ENCODE data around the gene CCDC120. TPM values are rescaled to one million over a fixed set of nuclear protein-coding genes. Genes with fewer than 3 reads are reported as not detected.

CCDC120 gene
- polyA plus RNA-seq, 1 of the 3 experiments (the other 2 are of a cell fraction) = 2.1 TPM

DNA sequence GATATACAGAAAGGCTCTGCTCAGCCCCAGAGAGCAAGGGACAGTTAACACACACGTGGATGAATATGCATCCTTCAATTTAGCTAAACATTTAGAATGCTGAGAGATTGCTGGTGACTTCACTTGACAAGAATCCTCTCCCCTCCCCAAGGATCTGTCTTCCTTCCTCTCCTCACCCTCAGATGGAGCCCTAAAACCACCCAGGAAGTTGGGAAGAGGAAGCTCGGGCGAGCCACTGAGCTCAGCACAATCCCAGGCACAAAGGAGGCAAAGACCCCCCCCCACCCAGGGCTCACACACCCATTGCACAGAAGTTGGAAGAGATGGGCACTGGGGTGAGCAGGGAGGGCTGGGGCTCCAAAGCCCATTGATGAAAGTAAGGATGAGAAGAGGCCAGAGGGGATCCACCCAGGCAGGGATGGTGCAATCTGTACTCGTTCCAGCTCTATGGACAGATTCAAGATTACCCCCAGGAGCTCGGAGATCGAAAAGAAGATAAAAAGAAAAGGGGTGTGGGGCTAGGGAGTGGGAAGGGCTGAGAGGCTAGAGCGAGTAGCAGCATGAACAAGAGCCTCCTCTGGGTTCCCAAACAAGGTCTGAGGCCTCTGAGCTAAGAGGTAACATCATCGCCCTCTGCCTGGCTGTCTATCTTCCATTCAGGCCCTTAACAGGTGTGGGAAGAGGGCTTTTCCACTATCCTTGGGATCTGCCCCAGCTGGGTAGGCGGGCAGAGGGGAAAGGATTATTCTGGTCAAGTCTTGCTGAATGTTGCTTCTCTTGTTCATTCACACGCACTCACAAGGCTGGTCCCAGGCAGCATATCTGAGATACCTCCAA is 16.8 kb upstream of the CCDC120 start:
- peaks cover 3 to 5% of the 10 kb centered on the region in 2 experiments for H3K36me3 ChIP-seq (replicated peaks in 1 of 2; ENCODE audit: control insufficient read depth in 1 of 2, insufficient read depth in 2 of 2, low read length in 1 of 2)
- 17% methylated on average over 10 of the region's 10 CpGs for WGBS (ENCODE audit: low lambda C conversion rate)

DNA sequence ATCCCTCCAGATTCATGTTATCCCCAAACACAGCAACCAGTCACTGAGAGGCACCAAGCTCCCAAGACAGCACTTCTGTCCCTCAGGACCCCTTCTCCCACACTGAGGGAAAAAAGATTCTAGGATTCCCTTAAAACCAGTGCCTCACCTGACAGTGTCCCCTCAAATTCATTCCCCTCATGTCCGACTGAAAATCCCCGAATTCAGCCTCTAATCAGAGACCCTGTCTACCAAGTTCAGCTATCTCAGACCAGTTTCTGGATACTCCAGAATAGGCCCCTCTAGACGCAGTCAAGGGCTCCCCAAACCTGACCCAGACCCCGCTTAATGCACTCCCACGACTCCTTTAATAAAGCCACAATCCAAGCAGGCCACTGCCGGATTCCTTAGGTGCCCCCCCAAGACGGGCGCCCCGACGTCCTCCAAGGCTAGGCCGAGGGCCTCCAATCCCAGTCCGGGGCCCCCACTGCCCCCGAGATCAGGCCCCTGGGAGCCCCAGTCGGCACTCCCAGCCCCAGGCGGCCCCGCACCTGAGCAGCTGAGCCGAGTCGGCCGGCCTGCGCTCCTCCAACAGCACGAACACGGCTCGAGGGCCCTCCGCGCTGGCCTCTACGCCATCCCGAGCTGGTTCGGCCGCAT is 16.1 kb upstream of the CCDC120 start:
- Histone ChIP-seq H3K9ac (peak overlapping the region; percentile 92), H3K36me3 (replicated peaks in 1 of 2; ENCODE audit: control insufficient read depth in 1 of 2, insufficient read depth in 2 of 2, low read length in 1 of 2) (peaks cover 2 to 3% of the 10 kb centered on the region in 2 experiments), H3F3A (replicated peaks; ENCODE audit: insufficient read depth) (peaks cover 16% of the 10 kb centered on the region), H3K4me3 (ENCODE audit: low read depth in 2 of 2, low read length in 1 of 2) (peak overlapping the region; percentile 63 to 76), H2AFZ (ENCODE audit: low read depth) (no peak overlapping the region), H3K27ac (ENCODE audit: low read depth in 2 of 2, low read length in 1 of 2) (peak overlapping the region; percentile 68 to 83), H3K4me2 (peak overlapping the region; percentile 81), H3K27me3 (ENCODE audit: insufficient read depth) (peaks cover 14% of the 10 kb centered on the region; the same call in 1 of the 2 replicates), H3K9me3 (no peaks in the 10 kb centered on the region), H3K4me1 (ENCODE audit: control insufficient read depth in 1 of 2, insufficient read depth in 2 of 2, low read depth in 1 of 2, low read length in 1 of 2) (peaks cover 8 to 17% of the 10 kb centered on the region in 2 experiments; a peak in 3 of 4 replicates), H3K9me2 (no peaks in the 10 kb centered on the region), H4K20me1 (ENCODE audit: insufficient read depth) (no peaks in the 10 kb centered on the region), H3K79me2 (ENCODE audit: insufficient read depth) (peaks cover 46% of the 10 kb centered on the region)
- POLR2A ChIA-PET = interaction anchor here (1.5 to 2.1 kb wide), 2 partner anchors 14 to 40 kb away, joined by 5 read pairs; partner anchors contain the start of gene GRIPAP1
- DNase-seq = no peak
- CTCF ChIA-PET = interaction anchor here (1.2 to 2.2 kb wide), 2 partner anchors 26 to 411 kb away, joined by 3 to 5 read pairs; no protein-coding TSS in a partner anchor
- 10% methylated on average over 14 of the region's 29 CpGs for WGBS (ENCODE audit: low lambda C conversion rate)
- no peak for TF ChIP-seq FOSL2 (IDR thresholded peaks at IDR 0.05; ENCODE audit: borderline replicate concordance, low read depth)
- TF ChIP-seq, protein P1, sequence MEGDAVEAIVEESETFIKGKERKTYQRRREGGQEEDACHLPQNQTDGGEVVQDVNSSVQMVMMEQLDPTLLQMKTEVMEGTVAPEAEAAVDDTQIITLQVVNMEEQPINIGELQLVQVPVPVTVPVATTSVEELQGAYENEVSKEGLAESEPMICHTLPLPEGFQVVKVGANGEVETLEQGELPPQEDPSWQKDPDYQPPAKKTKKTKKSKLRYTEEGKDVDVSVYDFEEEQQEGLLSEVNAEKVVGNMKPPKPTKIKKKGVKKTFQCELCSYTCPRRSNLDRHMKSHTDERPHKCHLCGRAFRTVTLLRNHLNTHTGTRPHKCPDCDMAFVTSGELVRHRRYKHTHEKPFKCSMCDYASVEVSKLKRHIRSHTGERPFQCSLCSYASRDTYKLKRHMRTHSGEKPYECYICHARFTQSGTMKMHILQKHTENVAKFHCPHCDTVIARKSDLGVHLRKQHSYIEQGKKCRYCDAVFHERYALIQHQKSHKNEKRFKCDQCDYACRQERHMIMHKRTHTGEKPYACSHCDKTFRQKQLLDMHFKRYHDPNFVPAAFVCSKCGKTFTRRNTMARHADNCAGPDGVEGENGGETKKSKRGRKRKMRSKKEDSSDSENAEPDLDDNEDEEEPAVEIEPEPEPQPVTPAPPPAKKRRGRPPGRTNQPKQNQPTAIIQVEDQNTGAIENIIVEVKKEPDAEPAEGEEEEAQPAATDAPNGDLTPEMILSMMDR (IDR thresholded peaks at IDR 0.05) = no peak
- TF ChIP-seq, protein P2, sequence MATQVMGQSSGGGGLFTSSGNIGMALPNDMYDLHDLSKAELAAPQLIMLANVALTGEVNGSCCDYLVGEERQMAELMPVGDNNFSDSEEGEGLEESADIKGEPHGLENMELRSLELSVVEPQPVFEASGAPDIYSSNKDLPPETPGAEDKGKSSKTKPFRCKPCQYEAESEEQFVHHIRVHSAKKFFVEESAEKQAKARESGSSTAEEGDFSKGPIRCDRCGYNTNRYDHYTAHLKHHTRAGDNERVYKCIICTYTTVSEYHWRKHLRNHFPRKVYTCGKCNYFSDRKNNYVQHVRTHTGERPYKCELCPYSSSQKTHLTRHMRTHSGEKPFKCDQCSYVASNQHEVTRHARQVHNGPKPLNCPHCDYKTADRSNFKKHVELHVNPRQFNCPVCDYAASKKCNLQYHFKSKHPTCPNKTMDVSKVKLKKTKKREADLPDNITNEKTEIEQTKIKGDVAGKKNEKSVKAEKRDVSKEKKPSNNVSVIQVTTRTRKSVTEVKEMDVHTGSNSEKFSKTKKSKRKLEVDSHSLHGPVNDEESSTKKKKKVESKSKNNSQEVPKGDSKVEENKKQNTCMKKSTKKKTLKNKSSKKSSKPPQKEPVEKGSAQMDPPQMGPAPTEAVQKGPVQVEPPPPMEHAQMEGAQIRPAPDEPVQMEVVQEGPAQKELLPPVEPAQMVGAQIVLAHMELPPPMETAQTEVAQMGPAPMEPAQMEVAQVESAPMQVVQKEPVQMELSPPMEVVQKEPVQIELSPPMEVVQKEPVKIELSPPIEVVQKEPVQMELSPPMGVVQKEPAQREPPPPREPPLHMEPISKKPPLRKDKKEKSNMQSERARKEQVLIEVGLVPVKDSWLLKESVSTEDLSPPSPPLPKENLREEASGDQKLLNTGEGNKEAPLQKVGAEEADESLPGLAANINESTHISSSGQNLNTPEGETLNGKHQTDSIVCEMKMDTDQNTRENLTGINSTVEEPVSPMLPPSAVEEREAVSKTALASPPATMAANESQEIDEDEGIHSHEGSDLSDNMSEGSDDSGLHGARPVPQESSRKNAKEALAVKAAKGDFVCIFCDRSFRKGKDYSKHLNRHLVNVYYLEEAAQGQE (IDR thresholded peaks at IDR 0.05; ENCODE audit: low read depth, low read length) = no peak
- TF ChIP-seq RXRA (IDR thresholded peaks at IDR 0.05; ENCODE audit: borderline replicate concordance, low read depth) = no peak
- TF ChIP-seq MXI1 (IDR thresholded peaks at IDR 0.05; ENCODE audit: low read depth, low read length) = no peak
- TF ChIP-seq ELF1 (IDR thresholded peaks at IDR 0.05) = no peak
- TF ChIP-seq POLR2AphosphoS5 (IDR thresholded peaks at IDR 0.05; ENCODE audit: low read depth, low read length) = no peak
- TF ChIP-seq EZH2phosphoT487 (IDR thresholded peaks at IDR 0.05; ENCODE audit: borderline replicate concordance, low read depth) = no peak
- TF ChIP-seq GABPA (IDR thresholded peaks at IDR 0.05; ENCODE audit: low read depth) = no peak
- TF ChIP-seq CHD2 (IDR thresholded peaks at IDR 0.05; ENCODE audit: low read length, partially characterized antibody) = no peak
- TF ChIP-seq, protein P3, sequence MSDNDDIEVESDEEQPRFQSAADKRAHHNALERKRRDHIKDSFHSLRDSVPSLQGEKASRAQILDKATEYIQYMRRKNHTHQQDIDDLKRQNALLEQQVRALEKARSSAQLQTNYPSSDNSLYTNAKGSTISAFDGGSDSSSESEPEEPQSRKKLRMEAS (IDR thresholded peaks at IDR 0.05; ENCODE audit: low read depth) = no peak
- TF ChIP-seq RCOR1 (IDR thresholded peaks at IDR 0.05; ENCODE audit: low read length) = no peak
- no peak for TF ChIP-seq TEAD4 (IDR thresholded peaks at IDR 0.05; ENCODE audit: borderline replicate concordance, insufficient read depth)

More for the DNA sequence above, 16.8 kb upstream of the CCDC120 start:
- Histone ChIP-seq H3F3A (replicated peaks; ENCODE audit: insufficient read depth) (peaks cover 16% of the 10 kb centered on the region), H3K4me3 (ENCODE audit: low read depth in 2 of 2, low read length in 1 of 2) (peak overlapping the region; percentile 63 to 76), H3K9ac (peak overlapping the region; percentile 92), H4K20me1 (ENCODE audit: insufficient read depth) (no peaks in the 10 kb centered on the region), H3K4me2 (peak overlapping the region; percentile 81), H3K79me2 (ENCODE audit: insufficient read depth) (peaks cover 46% of the 10 kb centered on the region), H3K4me1 (ENCODE audit: control insufficient read depth in 1 of 2, insufficient read depth in 2 of 2, low read depth in 1 of 2, low read length in 1 of 2) (peaks cover 8 to 17% of the 10 kb centered on the region in 2 experiments; a peak in 3 of 4 replicates), H3K27me3 (ENCODE audit: insufficient read depth) (peaks cover 14% of the 10 kb centered on the region; the same call in 1 of the 2 replicates), H3K9me2 (no peaks in the 10 kb centered on the region), H2AFZ (ENCODE audit: low read depth) (no peak overlapping the region), H3K27ac (ENCODE audit: low read depth in 2 of 2, low read length in 1 of 2) (peak overlapping the region in 1 of 2 experiments; percentile 83; a peak in 3 of 4 replicates), H3K9me3 (no peaks in the 10 kb centered on the region)
- CTCF ChIA-PET = interaction anchor here (1.2 kb wide), 1 partner anchor 27 kb away, joined by 3 read pairs; no protein-coding TSS in a partner anchor
- TF ChIP-seq TEAD4 (IDR thresholded peaks at IDR 0.05; ENCODE audit: borderline replicate concordance, insufficient read depth) = 0 out of 2 replicates have a peak, but pooled peaks have one; percentile 27
- TF ChIP-seq, protein P3 (IDR thresholded peaks at IDR 0.05; ENCODE audit: low read depth) = peak; percentile 52; the same call in 1 of the 2 replicates
- TF ChIP-seq POLR2AphosphoS5 (IDR thresholded peaks at IDR 0.05; ENCODE audit: low read depth, low read length) = 0 out of 2 replicates have a peak, but pooled peaks have one; percentile 12
- no peak for TF ChIP-seq RXRA (IDR thresholded peaks at IDR 0.05; ENCODE audit: borderline replicate concordance, low read depth)
- TF ChIP-seq GABPA (IDR thresholded peaks at IDR 0.05; ENCODE audit: low read depth) = no peak
- TF ChIP-seq FOSL2 (IDR thresholded peaks at IDR 0.05; ENCODE audit: borderline replicate concordance, low read depth) = peak; percentile 34; the same call in 1 of the 2 replicates
- TF ChIP-seq TCF12 (IDR thresholded peaks at IDR 0.05) = no peak
- no peak for TF ChIP-seq RCOR1 (IDR thresholded peaks at IDR 0.05; ENCODE audit: low read length)
- no peak for TF ChIP-seq SIN3A (IDR thresholded peaks at IDR 0.05; ENCODE audit: borderline replicate concordance, low read depth, low read length)
- TF ChIP-seq ELF1 (IDR thresholded peaks at IDR 0.05) = peak; percentile 32; the same call in 1 of the 2 replicates
- no peak for TF ChIP-seq TAF1 (IDR thresholded peaks at IDR 0.05; ENCODE audit: borderline replicate concordance, low read depth, low read length)
- no peak for TF ChIP-seq RFX5 (IDR thresholded peaks at IDR 0.05; ENCODE audit: low read length)
- peak; percentile 29 for DNase-seq
- POLR2A ChIA-PET = interaction anchor here (1.5 to 2.1 kb wide), 2 partner anchors 13 to 40 kb away, joined by 5 read pairs; partner anchors contain the start of gene GRIPAP1

Measured in SK-N-SH (cell line).